K562 (cell line): ENCODE measurements around the gene RND1. TPM values are rescaled to one million over a fixed set of nuclear protein-coding genes. Genes with fewer than 3 reads are reported as not detected.

Experiments used
- ARID1B ChIP-seq: fragments of 450-650 bp; IDR thresholded peaks from 2 replicates; pipeline ENCODE4 v1.6.1; 2016; ENCODE audit warnings: antibody characterized with exemption, mild to moderate bottlenecking, inconsistent platforms
- ATF3 ChIP-seq, 2 experiments: fragments of 450-650 bp in 1 of 2; sonication (generic) in 1 of 2; formaldehyde crosslinking in 1 of 2; IDR thresholded peaks in 1 of 2; conservative IDR thresholded peaks in 1 of 2; 2 replicates each; pipeline versions ENCODE4 v1.6.1 to v1.8.1; 2016 to 2023; ENCODE audit warnings: mild to moderate bottlenecking in 2 of 2, moderate library complexity in 2 of 2, inconsistent platforms in 1 of 2, missing genetic modification reagents in 1 of 2
- ATF4 ChIP-seq: fragments of 450-650 bp; formaldehyde crosslinking; IDR thresholded peaks from 2 replicates; pipeline ENCODE4 v1.4.0; 2022; ENCODE audit warnings: mild to moderate bottlenecking, moderate library complexity
- ATF7 ChIP-seq: fragments of 450-650 bp; IDR thresholded peaks from 2 replicates; pipeline ENCODE4 v1.7.1; 2014; ENCODE audit warnings: mild to moderate bottlenecking, moderate library complexity
- CBX3 ChIP-seq, 2 experiments: IDR thresholded peaks; 1 replicate in 1 of 2; 2 replicates in 1 of 2; pipeline ENCODE4 v1.6.1; 2012; ENCODE audit warnings: inconsistent platforms in 2 of 2, low read length in 2 of 2, borderline replicate concordance in 1 of 2, control low read depth in 1 of 2
- CSDE1 ChIP-seq, 2 experiments: fragments of 450-650 bp; IDR thresholded peaks; 2 replicates each; pipeline ENCODE4 v1.6.1; 2016; ENCODE audit warnings: mild to moderate bottlenecking in 1 of 2
- ELK3 ChIP-seq: fragments of 450-650 bp; formaldehyde crosslinking; IDR thresholded peaks from 2 replicates; pipeline ENCODE4 v1.4.0; 2020; ENCODE audit warnings: mild to moderate bottlenecking
- KDM4B ChIP-seq, 2 experiments: fragments of 450-650 bp in 1 of 2; sonication (generic) in 1 of 2; IDR thresholded peaks; 2 replicates each; pipeline ENCODE4 v1.6.1; 2016 to 2017; ENCODE audit warnings: borderline replicate concordance in 2 of 2, antibody characterized with exemption in 1 of 2, low read depth in 1 of 2, mild to moderate bottlenecking in 1 of 2
- NFRKB ChIP-seq: fragments of 450-650 bp; IDR thresholded peaks from 2 replicates; pipeline ENCODE4 v1.6.1; 2016; ENCODE audit warnings: low read depth
- PHF8 ChIP-seq: fragments of 200-600 bp; sonication (generic); IDR thresholded peaks from 2 replicates; pipeline ENCODE4 v1.6.1; 2012; ENCODE audit warnings: mixed run types, mild to moderate bottlenecking, inconsistent platforms, low read length, moderate library complexity, borderline replicate concordance
- POLR2B ChIP-seq: fragments of 450-650 bp; IDR thresholded peaks from 2 replicates; pipeline ENCODE4 v1.6.1; 2018; ENCODE audit warnings: low read depth; ENCODE audit not compliant: partially characterized antibody
- RBBP5 ChIP-seq: fragments of 200-600 bp; sonication (generic); IDR thresholded peaks from 2 replicates; pipeline ENCODE4 v1.6.1; 2012; ENCODE audit warnings: borderline replicate concordance, mild to moderate bottlenecking, low read length, control low read depth, inconsistent platforms; ENCODE audit not compliant: insufficient read depth, poor library complexity, severe bottlenecking
- SLC30A9 ChIP-seq: fragments of 250-450 bp; sonication (Bioruptor Pico); IDR thresholded peaks from 2 replicates; pipeline ENCODE4 v1.8.0; 2022; ENCODE audit warnings: mild to moderate bottlenecking, moderate library complexity
- polyA plus RNA-seq, 8 experiments: library from polyadenylated mRNA; depleted of rRNA in 4 of 8; stranded (reverse) in 5 of 8; unstranded in 3 of 8; fragments of >200 nt; fragmentation: Nextera tagmentation in 2 of 8; fragmentation: Illumina TruSeq in 1 of 8; extraction: Ambion mirVana in 2 of 8; extraction: Trizol in 1 of 8; gene quantifications; 2 replicates each; pipeline versions ENCODE4 v1.2.1 to v1.2.3, GENCODE V29; 2011 to 2014; ENCODE audit warnings: inconsistent platforms in 1 of 8, missing spikeins in 1 of 8
- total RNA-seq, 7 experiments: library from RNA; depleted of rRNA in 6 of 7; stranded (reverse); fragments of >200 nt in 6 of 7; fragmentation: Illumina TruSeq in 2 of 7; extraction: Trizol in 2 of 7; gene quantifications; 2 replicates each; pipeline versions ENCODE4 v1.2.1 to v1.2.3, GENCODE V29; 2011 to 2021; ENCODE audit warnings: low replicate concordance in 1 of 7

RND1 gene
- total and polyA plus RNA-seq, 9 of the 15 experiments (the other 6 are each of a cell fraction or from before 2014, with no cell fraction given) = 0.18 to 0.78 (median 0.58) TPM; not detected in 2

GRCh38 chr12:48814262-48815125 lies 51.2 kb downstream of the RND1 start (continued):
- no peak for TF ChIP-seq ATF3 (IDR thresholded peaks at IDR 0.05)
- no peak for TF ChIP-seq ATF3 (CRISPR knock-in tag; conservative IDR thresholded peaks at IDR 0.05)
- TF ChIP-seq NFRKB = no peak
- no peak; a peak in 1 of 4 replicates for TF ChIP-seq KDM4B (IDR thresholded peaks at IDR 0.05; ENCODE audit: borderline replicate concordance in 2 of 2, low read depth in 1 of 2)
- TF ChIP-seq PHF8 = peak; percentile 68; the same call in 1 of the 2 replicates
- no peak for TF ChIP-seq POLR2B
- TF ChIP-seq SLC30A9 = no peak
- peak; percentile 70 for TF ChIP-seq RBBP5
- TF ChIP-seq ATF7 = peak; percentile 67
- 0 out of 2 replicates have a peak, but pooled peaks have one; percentile 26 for TF ChIP-seq ARID1B
- TF ChIP-seq CBX3 (IDR thresholded peaks at IDR 0.05; ENCODE audit: borderline replicate concordance in 1 of 2, low read length in 2 of 2) = 0 out of 3 replicates have a peak, but pooled peaks of 1 of the 2 experiments have one; percentile 13
- TF ChIP-seq CSDE1 (IDR thresholded peaks at IDR 0.05) = no peak
- no peak for TF ChIP-seq ELK3
- TF ChIP-seq ATF4 (CRISPR knock-in tag) = no peak
